GM23338 (cell line): ENCODE results near the gene TMEM94. TPM values are rescaled to one million over a fixed set of nuclear protein-coding genes. Genes with fewer than 3 reads are reported as not detected.

Experiments
- ATAC-seq: fragments of 200-7000 bp; cut with Tn5 transposase; 3 replicates; pipeline ENCODE4 v1.9.1; 2020
- DNase-seq: peaks from one replicate; pipeline ENCODE4 v3.0.0-alpha.2; 2015; ENCODE audit warnings: low spot score
- H2AFZ ChIP-seq: fragments of 200-600 bp; sonication (generic); 2 replicates; pipeline ENCODE4 v1.8.0; 2016; ENCODE audit warnings: antibody characterized with exemption, mild to moderate bottlenecking, moderate library complexity
- H3F3A ChIP-seq: fragments of 200-600 bp; sonication (generic); replicated peaks from 2 replicates; pipeline ENCODE4 v1.8.0; 2017; ENCODE audit warnings: antibody characterized with exemption, mixed run types, low read depth
- H3K27ac ChIP-seq: fragments of 200-600 bp; sonication (generic); 2 replicates; pipeline ENCODE4 v1.6.1; 2016; ENCODE audit warnings: low read depth
- H3K27me3 ChIP-seq: fragments of 200-600 bp; sonication (generic); 2 replicates; pipeline ENCODE4 v1.8.0; 2016; ENCODE audit warnings: mild to moderate bottlenecking, mixed run types, moderate library complexity; ENCODE audit not compliant: insufficient read depth
- H3K36me3 ChIP-seq: fragments of 200-600 bp; sonication (generic); 2 replicates; pipeline ENCODE4 v1.8.0; 2016; ENCODE audit warnings: mild to moderate bottlenecking; ENCODE audit not compliant: insufficient read depth
- H3K4me1 ChIP-seq: fragments of 200-600 bp; sonication (generic); 2 replicates; pipeline ENCODE4 v1.8.0; 2016; ENCODE audit warnings: mild to moderate bottlenecking, moderate library complexity; ENCODE audit not compliant: insufficient read depth
- H3K4me2 ChIP-seq: fragments of 200-600 bp; sonication (generic); 2 replicates; pipeline ENCODE4 v1.7.1; 2017; ENCODE audit warnings: mixed run types
- H3K4me3 ChIP-seq: fragments of 200-600 bp; sonication (generic); 2 replicates; pipeline ENCODE4 v1.6.1; 2016; ENCODE audit warnings: mixed run types
- H3K79me2 ChIP-seq: fragments of 200-600 bp; sonication (generic); replicated peaks from 2 replicates; pipeline ENCODE4 v1.8.0; 2017; ENCODE audit warnings: mild to moderate bottlenecking; ENCODE audit not compliant: insufficient read depth
- H3K9me2 ChIP-seq: fragments of 200-600 bp; sonication (generic); 2 replicates; pipeline ENCODE4 v1.8.0; 2017; ENCODE audit not compliant: insufficient read depth
- H4K20me1 ChIP-seq: fragments of 200-600 bp; sonication (generic); replicated peaks from 2 replicates; pipeline ENCODE4 v1.8.0; 2017; ENCODE audit warnings: mild to moderate bottlenecking; ENCODE audit not compliant: insufficient read depth
- H3K27ac Mint-ChIP-seq: 2 replicates; pipeline ENCODE4 v1.8.0; 2020; ENCODE audit warnings: inconsistent platforms, mild to moderate bottlenecking, moderate library complexity, mixed read lengths
- H3K27me3 Mint-ChIP-seq: 3 replicates; pipeline ENCODE4 v1.8.0; 2022; ENCODE audit warnings: low read depth, mild to moderate bottlenecking, moderate library complexity, mixed read lengths, inconsistent platforms; ENCODE audit not compliant: insufficient read depth, poor library complexity
- H3K36me3 Mint-ChIP-seq: 3 replicates; pipeline ENCODE4 v1.8.0; 2021; ENCODE audit warnings: low read depth, mild to moderate bottlenecking, inconsistent platforms, moderate library complexity, mixed read lengths
- H3K4me1 Mint-ChIP-seq: 3 replicates; pipeline ENCODE4 v1.8.0; 2020; ENCODE audit warnings: mild to moderate bottlenecking, inconsistent platforms, mixed read lengths
- H3K4me3 Mint-ChIP-seq: 3 replicates; pipeline ENCODE4 v1.8.0; 2021; ENCODE audit warnings: moderate library complexity, mild to moderate bottlenecking, inconsistent platforms, mixed read lengths
- H3K9me3 Mint-ChIP-seq: 3 replicates; pipeline ENCODE4 v1.8.0; 2020; ENCODE audit warnings: moderate library complexity, mild to moderate bottlenecking, inconsistent platforms, mixed read lengths
- CREB1 ChIP-seq: fragments of 250-450 bp; sonication (Bioruptor Pico); IDR thresholded peaks from 2 replicates; pipeline ENCODE4 v1.5.0; 2020; ENCODE audit warnings: low read depth, mild to moderate bottlenecking, moderate library complexity
- EZH2phosphoT487 ChIP-seq: fragments of 200-600 bp; sonication (generic); IDR thresholded peaks from one replicate; pipeline ENCODE4 v1.8.1; 2018; ENCODE audit warnings: antibody characterized with exemption; ENCODE audit not compliant: unreplicated experiment
- JUNB ChIP-seq: IDR thresholded peaks from one replicate; pipeline ENCODE4 v1.6.1; 2016; ENCODE audit warnings: antibody characterized with exemption; ENCODE audit not compliant: unreplicated experiment
- NANOG ChIP-seq: IDR thresholded peaks from 2 replicates; pipeline ENCODE4 v1.6.1; 2016; ENCODE audit warnings: antibody characterized with exemption, borderline replicate concordance
- POLR2AphosphoS5 ChIP-seq: IDR thresholded peaks from 2 replicates; pipeline ENCODE4 v1.6.1; 2016; ENCODE audit warnings: antibody characterized with exemption, low read depth
- ZNF331 ChIP-seq: fragments of 250-450 bp; sonication (Bioruptor Pico); IDR thresholded peaks from 2 replicates; pipeline ENCODE4 v1.5.0; 2020; ENCODE audit warnings: low read depth, mild to moderate bottlenecking, moderate library complexity
- polyA plus RNA-seq: library from polyadenylated mRNA; unstranded; fragments of >200 nt; fragmentation: Nextera tagmentation; extraction: Ambion mirVana; gene quantifications from 2 replicates; pipeline ENCODE4 v1.2.1, GENCODE V29; 2016
- total RNA-seq: library from RNA; depleted of rRNA; stranded (reverse); fragments of >200 nt; shearing (Covaris generic); gene quantifications from 2 replicates; pipeline ENCODE4 v1.2.3, GENCODE V29; 2014
- TF ChIP-seq, protein P1 (sequence below): fragments of 250-450 bp; sonication (Bioruptor Pico); IDR thresholded peaks from 2 replicates; pipeline ENCODE4 v1.5.0; 2020; ENCODE audit warnings: mild to moderate bottlenecking, moderate library complexity
- TF ChIP-seq, protein P2 (sequence below): IDR thresholded peaks from one replicate; pipeline ENCODE4 v1.6.1; 2018; ENCODE audit warnings: antibody characterized with exemption; ENCODE audit not compliant: unreplicated experiment

TMEM94 gene
- total and polyA plus RNA-seq, 2 experiments from 2014 or later, result 24.0 to 66.0 TPM

DNA sequence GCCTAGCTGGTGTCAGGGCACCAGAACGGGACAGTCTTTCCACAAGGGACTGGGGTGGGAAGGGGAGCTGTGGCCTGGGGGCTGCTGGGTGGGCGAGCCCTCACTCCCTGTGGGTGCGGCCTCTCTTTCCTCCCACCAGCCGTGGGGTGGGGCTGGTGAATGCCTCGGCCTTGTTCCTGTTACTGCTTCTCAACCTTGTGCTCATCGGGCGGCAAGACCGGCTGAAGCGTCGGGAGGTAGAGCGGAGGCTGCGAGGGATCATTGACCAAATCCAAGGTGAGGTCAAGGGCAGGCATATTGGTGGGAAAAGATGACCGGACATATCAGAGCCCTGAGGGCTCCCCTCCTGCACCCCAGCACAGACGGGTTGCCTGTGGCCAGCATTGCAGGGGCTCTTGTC lies 29.7 kb downstream of the TMEM94 start:
- ATAC-seq (no peak), DNase-seq (no peak)
- peaks cover 7% of the 10 kb centered on the region for H3K27me3 Mint-ChIP-seq
- Histone ChIP-seq H3F3A (no peaks in the 10 kb centered on the region), H3K27me3 (no peaks in the 10 kb centered on the region), H4K20me1 (no peaks in the 10 kb centered on the region), H2AFZ (no peak overlapping the region), H3K9me2 (no peaks in the 10 kb centered on the region), H3K4me1 (no peaks in the 10 kb centered on the region), H3K27ac (no peak overlapping the region), H3K4me3 (no peak overlapping the region), H3K36me3 (no peaks in the 10 kb centered on the region), H3K4me2 (no peak overlapping the region), H3K79me2 (no peaks in the 10 kb centered on the region)
- no peaks in the 10 kb centered on the region; the same call in 2 of the 3 replicates for H3K36me3 Mint-ChIP-seq
- TF ChIP-seq, protein P1, sequence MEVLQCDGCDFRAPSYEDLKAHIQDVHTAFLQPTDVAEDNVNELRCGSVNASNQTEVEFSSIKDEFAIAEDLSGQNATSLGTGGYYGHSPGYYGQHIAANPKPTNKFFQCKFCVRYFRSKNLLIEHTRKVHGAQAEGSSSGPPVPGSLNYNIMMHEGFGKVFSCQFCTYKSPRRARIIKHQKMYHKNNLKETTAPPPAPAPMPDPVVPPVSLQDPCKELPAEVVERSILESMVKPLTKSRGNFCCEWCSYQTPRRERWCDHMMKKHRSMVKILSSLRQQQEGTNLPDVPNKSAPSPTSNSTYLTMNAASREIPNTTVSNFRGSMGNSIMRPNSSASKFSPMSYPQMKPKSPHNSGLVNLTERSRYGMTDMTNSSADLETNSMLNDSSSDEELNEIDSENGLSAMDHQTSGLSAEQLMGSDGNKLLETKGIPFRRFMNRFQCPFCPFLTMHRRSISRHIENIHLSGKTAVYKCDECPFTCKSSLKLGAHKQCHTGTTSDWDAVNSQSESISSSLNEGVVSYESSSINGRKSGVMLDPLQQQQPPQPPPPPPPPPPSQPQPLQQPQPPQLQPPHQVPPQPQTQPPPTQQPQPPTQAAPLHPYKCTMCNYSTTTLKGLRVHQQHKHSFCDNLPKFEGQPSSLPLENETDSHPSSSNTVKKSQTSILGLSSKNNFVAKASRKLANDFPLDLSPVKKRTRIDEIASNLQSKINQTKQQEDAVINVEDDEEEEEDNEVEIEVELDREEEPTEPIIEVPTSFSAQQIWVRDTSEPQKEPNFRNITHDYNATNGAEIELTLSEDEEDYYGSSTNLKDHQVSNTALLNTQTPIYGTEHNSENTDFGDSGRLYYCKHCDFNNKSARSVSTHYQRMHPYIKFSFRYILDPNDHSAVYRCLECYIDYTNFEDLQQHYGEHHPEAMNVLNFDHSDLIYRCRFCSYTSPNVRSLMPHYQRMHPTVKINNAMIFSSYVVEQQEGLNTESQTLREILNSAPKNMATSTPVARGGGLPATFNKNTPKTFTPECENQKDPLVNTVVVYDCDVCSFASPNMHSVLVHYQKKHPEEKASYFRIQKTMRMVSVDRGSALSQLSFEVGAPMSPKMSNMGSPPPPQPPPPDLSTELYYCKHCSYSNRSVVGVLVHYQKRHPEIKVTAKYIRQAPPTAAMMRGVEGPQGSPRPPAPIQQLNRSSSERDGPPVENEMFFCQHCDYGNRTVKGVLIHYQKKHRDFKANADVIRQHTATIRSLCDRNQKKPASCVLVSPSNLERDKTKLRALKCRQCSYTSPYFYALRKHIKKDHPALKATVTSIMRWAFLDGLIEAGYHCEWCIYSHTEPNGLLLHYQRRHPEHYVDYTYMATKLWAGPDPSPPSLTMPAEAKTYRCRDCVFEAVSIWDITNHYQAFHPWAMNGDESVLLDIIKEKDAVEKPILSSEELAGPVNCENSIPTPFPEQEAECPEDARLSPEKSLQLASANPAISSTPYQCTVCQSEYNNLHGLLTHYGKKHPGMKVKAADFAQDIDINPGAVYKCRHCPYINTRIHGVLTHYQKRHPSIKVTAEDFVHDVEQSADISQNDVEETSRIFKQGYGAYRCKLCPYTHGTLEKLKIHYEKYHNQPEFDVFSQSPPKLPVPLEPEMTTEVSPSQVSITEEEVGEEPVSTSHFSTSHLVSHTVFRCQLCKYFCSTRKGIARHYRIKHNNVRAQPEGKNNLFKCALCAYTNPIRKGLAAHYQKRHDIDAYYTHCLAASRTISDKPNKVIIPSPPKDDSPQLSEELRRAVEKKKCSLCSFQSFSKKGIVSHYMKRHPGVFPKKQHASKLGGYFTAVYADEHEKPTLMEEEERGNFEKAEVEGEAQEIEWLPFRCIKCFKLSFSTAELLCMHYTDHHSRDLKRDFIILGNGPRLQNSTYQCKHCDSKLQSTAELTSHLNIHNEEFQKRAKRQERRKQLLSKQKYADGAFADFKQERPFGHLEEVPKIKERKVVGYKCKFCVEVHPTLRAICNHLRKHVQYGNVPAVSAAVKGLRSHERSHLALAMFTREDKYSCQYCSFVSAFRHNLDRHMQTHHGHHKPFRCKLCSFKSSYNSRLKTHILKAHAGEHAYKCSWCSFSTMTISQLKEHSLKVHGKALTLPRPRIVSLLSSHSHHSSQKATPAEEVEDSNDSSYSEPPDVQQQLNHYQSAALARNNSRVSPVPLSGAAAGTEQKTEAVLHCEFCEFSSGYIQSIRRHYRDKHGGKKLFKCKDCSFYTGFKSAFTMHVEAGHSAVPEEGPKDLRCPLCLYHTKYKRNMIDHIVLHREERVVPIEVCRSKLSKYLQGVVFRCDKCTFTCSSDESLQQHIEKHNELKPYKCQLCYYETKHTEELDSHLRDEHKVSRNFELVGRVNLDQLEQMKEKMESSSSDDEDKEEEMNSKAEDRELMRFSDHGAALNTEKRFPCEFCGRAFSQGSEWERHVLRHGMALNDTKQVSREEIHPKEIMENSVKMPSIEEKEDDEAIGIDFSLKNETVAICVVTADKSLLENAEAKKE, result no peak
- no peak for TF ChIP-seq NANOG
- no peak for TF ChIP-seq JUNB
- TF ChIP-seq CREB1 (CRISPR knock-in tag), result no peak
- no peak for TF ChIP-seq EZH2phosphoT487
- no peak for TF ChIP-seq POLR2AphosphoS5
- TF ChIP-seq, protein P2, sequence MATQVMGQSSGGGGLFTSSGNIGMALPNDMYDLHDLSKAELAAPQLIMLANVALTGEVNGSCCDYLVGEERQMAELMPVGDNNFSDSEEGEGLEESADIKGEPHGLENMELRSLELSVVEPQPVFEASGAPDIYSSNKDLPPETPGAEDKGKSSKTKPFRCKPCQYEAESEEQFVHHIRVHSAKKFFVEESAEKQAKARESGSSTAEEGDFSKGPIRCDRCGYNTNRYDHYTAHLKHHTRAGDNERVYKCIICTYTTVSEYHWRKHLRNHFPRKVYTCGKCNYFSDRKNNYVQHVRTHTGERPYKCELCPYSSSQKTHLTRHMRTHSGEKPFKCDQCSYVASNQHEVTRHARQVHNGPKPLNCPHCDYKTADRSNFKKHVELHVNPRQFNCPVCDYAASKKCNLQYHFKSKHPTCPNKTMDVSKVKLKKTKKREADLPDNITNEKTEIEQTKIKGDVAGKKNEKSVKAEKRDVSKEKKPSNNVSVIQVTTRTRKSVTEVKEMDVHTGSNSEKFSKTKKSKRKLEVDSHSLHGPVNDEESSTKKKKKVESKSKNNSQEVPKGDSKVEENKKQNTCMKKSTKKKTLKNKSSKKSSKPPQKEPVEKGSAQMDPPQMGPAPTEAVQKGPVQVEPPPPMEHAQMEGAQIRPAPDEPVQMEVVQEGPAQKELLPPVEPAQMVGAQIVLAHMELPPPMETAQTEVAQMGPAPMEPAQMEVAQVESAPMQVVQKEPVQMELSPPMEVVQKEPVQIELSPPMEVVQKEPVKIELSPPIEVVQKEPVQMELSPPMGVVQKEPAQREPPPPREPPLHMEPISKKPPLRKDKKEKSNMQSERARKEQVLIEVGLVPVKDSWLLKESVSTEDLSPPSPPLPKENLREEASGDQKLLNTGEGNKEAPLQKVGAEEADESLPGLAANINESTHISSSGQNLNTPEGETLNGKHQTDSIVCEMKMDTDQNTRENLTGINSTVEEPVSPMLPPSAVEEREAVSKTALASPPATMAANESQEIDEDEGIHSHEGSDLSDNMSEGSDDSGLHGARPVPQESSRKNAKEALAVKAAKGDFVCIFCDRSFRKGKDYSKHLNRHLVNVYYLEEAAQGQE, result no peak
- TF ChIP-seq ZNF331 (CRISPR knock-in tag), result no peak
- H3K27ac Mint-ChIP-seq, result no peak overlapping the region
- no peaks in the 10 kb centered on the region for H3K9me3 Mint-ChIP-seq
- peaks cover 9% of the 10 kb centered on the region for H3K4me1 Mint-ChIP-seq
- H3K4me3 Mint-ChIP-seq, result no peak overlapping the region
